Activated CD4-positive, alpha-beta T cell treated with anti-CD3 and anti-CD28 coated beads for 24 hours (primary cell): ENCODE measurements around the gene ZDHHC12.
"Not testable (repeated sequence)": the region's sequence is repeated elsewhere in the genome, so short reads cannot be mapped to it uniquely, and the experiment has no call there.

Experiments
- DNase-seq, 2 donors: peaks; one replicate each; pipeline ENCODE4 v3.0.0-alpha.2; 2020; ENCODE audit warnings: low read depth in 2 of 2

The ZDHHC12 gene

DNA sequence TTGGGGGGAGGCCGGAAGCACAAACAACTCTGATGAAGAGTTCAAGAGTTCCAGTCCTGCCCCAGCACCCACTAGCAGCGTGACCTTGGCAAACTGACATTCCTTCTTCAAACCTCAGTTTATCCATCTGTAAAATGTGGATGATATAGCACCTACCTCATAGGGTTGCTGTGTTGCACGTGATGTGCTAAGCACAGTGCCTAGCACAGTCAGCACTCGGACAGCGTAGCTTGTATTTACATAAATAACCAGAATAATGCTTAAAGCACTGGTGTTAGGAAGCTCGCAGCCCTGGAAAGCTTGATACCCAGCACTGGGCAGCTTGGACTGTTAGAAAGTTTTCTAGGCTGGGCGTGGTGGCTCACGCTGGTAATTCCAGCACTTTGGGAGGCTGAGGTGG is 16.5 kb downstream of the ZDHHC12 start:
- no peak for DNase-seq

DNA sequence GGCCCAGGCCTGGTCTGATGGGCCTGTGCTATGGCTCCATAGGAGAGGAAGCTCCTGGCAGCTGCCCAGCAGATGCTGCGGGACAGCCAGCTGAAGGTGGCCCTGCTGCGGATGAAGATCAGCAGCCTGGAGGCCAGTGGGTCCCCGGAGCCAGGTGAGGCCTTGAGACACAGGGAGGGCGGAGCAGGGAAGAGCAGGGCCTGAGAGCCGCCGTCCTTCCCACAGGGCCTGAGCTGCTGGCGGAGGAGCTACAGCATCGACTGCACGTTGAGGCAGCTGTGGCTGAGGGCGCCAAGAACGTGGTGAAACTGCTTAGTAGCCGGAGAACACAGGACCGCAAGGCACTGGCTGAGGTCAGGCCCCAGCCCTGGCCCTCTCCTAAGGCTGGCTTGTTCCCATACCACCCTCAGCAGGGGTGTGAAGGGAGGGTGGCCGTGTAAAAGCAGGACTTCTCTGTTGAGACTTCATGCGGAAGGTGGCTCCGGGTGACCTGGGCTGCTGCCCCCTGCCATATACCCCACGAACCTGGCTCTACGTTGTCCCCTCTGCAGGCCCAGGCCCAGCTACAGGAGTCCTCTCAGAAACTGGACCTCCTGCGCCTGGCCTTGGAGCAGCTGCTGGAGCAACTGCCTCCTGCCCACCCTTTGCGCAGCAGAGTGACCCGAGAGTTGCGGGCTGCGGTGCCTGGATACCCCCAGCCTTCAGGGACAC is 17.1 kb downstream of the ZDHHC12 start:
- no peak for DNase-seq

DNA sequence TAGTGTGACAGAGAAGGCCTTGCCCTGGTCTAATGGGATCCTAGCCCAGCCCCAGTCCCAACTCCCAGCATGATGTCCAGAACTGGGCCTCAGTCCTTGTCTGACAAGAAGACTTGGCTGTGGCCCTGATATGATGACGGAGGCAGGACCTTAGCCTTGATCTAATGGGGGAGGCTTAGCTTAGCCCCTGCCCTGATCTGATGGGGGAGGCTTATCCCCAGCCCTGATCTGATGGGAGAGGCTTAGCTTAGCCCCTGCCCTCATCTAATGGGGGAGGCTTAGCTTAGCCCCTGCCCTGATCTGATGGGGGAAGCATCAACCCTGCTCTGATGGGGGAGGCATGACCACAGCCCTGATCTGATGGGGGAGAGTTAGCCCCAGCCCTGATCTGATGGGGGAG is 17.9 kb downstream of the ZDHHC12 start:
- DNase-seq: no peak

DNA sequence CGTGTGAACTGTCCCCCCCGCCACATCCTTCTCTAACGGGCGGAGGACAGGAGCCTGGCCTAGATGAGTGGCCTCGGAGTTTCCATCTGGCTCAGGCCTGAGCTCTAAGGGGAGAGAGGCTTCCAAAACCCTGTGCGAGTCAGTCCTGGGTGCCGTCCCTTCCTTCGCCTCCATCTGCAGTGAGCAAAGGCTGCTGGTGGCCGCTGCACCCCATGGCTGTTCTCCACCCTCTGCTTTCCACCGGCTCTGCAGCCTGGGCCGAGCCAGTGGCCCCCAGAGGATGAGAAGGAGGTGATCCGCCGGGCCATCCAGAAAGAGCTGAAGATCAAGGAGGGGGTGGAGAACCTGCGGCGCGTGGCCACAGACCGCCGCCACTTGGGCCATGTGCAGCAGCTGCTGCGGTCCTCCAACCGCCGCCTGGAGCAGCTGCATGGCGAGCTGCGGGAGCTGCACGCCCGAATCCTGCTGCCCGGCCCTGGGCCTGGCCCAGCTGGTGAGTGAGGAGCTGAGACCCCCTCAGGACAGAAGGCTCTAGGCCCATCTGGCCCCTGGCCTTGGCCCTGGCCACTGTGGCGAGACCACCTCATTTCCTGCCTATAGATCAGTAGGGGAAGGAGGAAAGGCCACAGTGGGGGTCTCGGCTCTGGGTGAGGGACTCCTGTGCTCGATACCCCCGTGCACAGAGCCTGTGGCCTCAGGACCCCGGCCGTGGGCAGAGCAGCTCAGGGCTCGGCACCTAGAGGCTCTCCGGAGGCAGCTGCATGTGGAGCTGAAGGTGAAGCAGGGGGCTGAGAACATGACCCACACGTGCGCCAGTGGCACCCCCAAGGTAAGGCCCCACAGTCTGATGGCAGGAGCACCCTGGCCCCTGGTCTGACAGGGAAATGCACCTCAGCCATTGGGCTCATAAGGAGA is 18.6 kb downstream of the ZDHHC12 start:
- no peak for DNase-seq

DNA sequence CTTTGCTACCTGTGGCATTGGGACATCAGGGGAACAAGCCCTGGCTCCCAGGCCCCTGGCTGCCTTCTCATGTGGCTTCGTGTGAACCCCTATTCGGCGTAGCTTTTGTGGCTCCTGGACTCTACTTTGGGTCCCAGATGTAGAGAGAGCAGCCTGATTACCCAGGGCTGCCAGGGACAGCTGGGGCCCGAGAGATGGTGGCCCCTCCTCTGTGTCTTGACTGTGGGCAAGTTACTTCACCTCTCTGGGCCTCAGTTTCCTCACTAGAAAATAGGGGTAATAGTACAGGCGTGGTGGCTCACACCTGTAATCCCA is 19.6 kb downstream of the ZDHHC12 start:
- DNase-seq: no peak

DNA sequence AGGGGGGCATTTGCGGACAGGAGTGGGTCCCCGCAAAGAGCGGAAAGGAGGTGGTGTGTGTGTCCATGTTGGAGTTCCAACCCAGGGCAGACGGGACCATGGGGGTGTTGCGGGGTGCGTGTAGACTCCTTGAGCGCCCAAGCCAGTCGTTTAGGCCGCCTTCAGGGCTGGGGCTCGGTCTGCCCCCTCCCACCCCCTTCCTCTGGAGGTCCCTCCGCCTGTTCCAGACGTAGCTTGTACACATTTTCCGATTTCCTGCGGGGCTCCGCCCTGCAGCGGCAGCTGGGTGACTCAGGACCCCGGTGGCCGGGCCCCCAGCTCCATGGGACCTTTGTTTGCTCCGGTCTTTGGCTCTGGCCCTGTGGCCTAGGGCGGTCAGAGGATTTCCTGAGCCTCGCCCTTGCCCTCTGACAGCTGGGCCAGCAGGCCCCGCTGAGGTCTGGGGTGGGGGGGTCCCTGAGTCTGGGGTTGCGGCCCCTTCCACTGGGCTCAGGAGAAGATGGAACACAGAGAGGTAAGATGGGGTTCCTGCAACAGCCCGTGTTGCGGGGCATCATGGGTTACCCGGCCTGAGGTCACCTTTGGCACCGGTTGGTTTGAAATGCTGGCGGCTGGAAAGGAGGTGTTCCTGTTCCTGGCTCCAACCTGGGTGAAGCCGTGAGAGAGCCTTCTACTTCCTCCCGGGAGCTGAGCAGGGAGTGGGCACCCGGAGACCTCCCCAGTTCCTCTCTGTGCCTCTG is 20.1 kb downstream of the ZDHHC12 start:
- no peak for DNase-seq

DNA sequence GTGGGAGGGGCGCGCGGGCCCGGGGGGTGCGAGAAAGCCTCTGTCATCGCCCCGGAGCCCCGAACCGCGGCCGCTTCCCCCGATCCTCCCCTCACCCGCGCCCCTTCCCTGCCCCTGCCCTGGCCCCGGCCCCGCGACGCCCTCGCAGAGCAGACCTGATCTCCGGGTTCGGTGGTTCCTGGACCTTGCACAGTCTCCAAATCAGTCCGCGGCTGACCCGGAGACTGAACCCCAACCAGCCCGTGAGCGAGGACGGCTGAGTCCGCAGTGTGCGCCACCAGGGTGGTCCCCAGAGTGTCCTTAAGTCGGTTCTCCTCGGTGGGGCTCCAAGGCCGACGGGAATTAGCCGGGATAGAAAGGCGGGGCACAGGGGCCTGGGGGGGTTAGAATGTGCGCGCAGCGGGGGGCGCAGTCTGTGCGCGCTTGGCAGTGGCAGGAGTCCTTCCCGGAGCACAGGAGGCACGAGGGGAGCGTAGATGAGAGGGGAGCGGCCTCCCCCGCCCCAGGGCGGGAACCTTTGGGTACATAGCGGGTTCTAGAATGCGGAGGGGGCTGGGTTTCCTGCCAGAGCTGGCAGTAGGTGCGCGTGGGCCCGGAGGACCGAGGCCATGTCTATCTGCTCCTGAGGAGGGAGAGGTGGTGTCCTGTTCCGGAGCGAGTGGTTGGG is 20.8 kb downstream of the ZDHHC12 start:
- DNase-seq: peak in 1 of 2 donors; percentile 15

DNA sequence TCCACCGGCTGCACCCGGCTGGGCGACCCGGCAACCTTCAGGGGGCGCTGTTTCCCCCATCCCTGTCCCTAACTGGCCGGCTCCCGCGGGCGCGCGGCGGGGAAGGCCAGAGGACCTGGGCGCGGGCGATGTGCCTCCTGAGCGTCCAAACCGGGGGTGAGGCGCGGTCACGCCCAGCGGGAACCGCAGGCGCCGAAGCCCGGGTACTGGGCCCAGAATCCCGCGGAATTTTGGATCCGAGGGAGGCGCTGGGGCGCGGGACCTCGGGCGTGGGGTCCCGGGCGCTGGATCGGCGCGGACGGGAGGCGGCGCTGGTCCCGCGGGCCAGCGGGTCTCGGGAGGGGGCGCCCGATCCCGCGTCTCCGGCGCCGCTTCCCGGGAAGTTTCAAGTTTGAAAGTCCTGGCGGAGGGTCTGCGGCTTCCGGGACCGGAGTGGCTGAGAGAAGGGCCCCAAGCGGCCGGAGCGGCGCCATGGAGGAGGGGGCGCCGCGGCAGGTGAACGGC is 21.4 kb downstream of the ZDHHC12 start, which contains the start of gene PKN3:
Gene PKN3 (plus strand): TSS at position 59 of the 504 bp plus-strand sequence. CDS start 413 bp downstream, at position 472.
- peak; percentile 81 to 92 for DNase-seq

DNA sequence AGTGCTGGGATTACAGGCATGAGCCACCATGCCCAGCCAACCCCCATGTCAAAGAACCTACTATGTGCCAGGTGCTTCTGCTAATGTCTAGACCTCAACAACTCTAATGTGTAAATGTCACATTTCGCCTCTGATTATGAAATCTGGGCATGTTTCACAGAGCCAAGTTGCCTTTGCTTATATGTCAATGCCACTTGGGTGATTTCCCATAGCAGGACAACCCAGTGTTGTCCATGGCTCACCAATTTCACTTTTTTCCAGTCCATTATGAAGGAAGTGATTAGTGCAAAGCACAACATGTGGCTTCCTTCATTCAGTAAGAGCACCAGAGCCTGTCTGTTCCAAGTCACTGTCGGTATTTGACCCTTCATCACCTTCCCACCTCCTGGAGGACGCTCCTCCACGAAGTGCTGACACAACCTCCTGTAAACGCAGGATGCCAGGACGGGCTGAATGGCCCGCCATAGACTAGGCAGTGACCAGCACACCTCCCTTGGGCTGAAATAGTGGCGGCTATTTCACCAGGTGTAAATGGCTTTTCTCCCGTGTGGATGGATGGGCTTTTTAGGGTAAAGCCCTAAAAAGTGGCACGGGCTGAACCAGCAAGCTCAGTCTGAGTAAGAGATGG is 22.6 kb downstream of the ZDHHC12 start:
- no peak for DNase-seq

DNA sequence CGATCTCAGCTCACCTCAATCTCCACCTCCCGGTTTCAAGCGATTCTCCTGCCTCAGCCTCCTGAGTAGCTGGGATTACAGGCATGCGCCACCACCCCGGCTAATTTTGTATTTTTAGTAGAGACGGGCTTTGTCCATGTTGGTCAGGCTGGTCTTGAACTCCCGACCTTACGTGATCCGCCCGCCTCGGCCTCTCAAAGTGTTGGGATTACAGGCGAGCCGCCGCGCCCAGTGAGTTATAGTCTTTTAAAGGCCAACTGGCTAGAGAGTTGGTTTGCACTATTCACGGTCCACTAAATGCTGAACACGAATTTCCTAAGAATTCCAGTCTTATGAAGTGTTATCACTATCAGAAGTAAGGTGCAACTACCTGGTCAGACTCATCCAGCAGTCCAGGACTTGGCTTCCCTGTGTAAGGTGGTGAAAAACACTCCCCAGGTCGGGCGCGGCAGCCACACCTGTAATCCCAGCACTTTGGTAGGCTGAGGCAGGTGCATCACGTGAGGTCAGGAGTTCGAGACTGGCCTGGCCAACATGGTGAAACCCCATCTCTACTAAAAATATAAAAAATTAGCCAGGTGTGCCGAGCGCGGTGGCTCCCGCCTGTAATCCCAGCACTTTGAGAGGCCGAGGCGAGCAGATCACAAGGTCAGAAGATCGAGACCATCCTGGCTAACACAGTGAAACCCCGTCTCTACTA is 24.7 kb downstream of the ZDHHC12 start:
- not testable (repeated sequence) for DNase-seq

DNA sequence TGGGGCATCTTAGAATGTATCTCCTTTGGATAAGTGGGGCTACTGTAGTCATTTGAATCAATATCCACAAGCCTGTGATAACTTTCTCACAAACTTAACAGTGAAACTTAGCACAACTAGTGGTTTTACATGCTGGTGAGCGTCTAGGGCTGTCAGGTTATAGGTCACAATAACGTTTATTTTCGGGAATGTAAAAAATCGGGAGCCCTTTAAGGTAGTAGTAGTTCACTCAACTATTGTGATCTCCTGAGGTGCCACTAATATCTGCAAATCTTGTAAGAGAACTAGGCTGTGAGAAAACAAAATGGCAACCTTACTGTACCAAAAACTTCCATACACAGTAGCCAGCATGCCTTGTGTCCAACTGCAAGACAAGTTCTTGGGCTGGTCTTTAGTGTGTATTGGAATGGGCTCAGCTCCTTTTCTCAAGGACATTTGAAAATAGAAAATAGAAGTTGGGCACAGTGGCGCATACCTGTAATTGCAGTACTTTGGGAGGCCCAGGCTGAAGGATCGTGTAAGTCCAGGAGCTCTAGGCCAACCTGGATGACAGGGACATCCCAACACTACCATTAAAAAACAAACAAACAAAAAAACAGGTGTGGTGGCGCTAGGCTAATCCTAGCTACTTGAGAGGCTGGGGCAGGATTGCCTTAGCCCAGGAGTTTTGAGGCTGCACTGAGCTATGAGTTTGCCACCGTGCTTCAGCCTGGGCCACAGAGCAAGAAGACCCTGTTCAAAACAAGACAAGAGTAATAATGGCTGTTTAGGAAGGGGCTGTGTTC is 26.8 kb downstream of the ZDHHC12 start:
- DNase-seq: no peak

DNA sequence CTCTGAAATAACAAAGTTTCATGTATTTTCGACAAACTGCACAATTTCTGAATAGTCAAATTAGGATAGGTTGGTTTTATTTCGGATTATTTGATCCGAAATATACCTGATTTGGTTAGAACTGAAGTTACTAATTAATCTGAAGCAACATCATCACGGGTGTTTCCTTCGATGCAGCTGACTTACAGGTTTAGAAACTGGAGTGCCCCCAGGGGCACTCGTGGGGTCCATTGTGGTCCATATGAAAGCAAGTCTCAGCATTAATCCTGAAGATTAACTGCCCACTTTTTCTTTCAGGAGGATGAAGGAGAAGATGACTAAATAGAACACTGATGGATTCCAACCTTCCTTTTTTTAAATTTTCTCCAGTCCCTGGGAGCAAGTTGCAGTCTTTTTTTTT is 29.6 kb downstream of the ZDHHC12 start:
- DNase-seq: no peak

DNA sequence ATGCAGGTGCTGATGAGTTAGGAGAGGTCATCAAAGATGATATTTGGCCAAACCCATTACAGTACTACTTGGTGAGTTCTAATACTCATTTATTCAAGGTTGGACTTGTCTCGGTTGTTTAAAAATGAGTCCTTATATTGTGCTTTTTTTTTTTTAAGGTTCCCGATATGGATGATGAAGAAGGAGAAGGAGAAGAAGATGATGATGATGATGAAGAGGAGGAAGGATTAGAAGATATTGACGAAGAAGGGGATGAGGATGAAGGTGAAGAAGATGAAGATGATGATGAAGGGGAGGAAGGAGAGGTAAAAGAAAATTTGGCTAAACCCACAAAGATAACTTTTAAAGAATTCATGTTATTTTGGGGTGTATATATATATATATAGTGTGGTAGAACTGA is 30.2 kb downstream of the ZDHHC12 start:
- not testable (repeated sequence) for DNase-seq

DNA sequence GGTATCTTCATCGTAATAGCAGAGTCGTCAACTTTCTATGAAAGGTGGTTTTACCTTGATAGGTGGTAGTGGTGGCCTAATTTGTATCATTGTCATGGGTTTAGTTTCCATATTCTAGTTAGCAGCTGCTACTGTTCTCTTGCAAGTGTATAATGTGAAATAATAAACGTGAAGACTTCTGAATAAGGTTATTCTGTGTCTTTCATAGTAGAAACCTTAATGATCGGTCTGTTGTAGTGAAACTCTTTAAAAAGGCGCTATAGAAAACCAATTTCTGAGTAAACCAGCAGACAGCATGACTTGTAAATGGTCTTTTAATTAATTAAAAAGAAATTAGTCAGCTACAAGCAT is 33.3 kb downstream of the ZDHHC12 start:
- DNase-seq: no peak

DNA sequence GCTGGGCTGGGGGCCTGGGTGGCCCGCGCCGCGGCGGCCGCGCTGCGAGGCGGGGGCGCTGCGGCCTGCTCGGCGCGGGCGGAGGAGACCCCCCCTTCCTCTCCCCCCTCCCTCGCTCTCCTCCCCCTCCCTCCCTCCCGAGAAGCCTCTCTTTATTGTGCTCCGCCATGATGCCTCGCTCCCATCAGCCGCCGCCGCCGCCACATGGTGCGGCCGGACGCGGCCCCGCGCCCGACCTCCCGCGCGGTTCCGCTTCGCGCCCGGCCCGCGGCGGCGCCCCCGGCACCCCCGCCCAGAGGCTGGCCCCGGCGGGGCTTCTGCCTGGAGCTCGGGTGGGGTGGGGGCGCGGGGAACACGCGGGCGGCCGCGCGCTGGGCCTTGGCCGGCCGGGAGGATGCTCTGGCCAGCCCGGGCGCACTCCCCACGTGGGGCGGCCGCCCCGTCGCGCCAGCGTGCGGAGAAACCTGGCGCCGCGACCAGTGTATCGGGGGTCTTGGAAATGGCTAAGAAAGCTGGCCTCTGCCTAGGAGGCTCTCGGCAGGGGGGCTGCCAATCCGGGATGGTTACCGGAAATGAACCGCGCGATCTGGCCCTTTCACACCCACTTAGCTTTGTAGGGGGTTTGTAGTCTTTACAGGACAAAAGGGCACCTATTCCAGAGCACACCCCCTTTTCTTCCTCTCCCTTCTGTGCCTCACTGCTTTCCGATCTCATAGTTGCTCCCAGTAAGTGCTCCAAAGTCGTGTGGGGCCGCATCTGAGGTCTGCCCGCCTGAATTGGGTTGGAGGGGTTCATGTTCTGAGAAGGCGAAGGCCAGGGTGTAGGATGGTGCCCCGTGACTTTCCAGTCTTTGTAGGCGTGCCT is 33.9 kb downstream of the ZDHHC12 start:
- DNase-seq: peak in 1 of 2 donors; percentile 24

DNA sequence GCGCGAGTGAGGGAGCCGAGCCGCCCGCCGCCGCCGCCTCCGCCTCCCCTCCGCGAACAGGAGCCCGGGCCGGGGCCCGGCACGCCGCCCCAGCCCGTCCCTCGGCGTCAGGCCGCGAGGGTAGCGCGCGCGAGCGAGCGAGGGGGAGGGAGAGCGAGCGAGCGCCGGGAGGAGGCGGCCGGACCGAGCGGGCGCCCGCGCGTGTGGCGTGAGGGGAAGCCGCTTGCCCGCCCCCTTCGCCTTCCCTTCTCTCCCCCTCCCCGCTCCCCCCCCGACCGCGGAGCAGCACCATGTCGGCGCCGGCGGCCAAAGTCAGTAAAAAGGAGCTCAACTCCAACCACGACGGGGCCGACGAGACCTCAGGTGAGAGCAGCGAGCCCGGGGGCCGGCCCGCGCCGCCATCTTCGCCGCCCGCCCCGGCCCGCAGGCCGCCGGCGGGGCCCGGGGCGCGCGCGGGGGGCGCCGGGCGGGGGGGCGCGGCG is 34.6 kb downstream of the ZDHHC12 start:
- DNase-seq: peak; percentile 25 to 38

DNA sequence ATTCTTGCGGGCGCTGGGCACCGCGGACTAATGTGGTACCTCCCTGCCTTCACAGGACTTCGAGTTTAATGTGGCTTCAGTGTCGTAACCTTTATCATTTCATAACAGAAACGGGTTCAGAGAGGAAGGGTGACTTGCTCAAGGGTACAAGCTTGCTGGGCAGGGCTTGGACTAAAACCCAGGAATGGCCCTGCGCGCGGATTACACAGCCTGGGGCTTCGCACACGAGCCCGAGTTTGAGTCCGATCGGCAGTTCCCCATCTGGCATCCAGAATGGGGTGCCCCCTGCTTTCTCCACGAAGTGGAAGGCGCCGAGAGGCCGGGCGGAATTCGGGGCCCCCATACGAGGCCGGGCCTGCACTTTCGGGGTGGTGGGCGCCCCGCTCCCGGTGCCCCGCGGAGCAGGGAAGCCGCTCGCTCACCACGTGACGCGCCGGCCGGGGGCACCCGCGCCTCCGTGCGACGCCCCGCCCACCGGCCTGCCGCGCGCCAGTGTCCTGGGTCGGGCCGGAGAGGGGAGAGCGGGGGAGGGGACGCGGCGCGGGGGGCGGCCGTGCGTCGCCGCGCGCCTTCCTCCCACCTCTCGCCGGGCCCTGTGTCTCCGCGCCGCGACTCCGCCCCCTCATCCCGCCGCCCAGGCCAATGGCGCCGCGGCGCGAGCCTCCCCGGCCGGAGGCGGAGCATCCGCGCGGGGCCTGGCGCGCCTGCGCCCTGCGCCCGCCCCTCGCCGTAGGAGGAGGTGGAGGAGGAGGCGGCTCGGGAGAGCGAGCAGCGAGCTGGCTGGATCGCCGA is 35.2 kb downstream of the ZDHHC12 start, which contains the start of gene SET:
Gene SET (plus strand): TSS at position 722 of the 792 bp plus-strand sequence. CDS start 361 bp downstream, outside the sequence.
- DNase-seq: peak; percentile 91 to 93

DNA sequence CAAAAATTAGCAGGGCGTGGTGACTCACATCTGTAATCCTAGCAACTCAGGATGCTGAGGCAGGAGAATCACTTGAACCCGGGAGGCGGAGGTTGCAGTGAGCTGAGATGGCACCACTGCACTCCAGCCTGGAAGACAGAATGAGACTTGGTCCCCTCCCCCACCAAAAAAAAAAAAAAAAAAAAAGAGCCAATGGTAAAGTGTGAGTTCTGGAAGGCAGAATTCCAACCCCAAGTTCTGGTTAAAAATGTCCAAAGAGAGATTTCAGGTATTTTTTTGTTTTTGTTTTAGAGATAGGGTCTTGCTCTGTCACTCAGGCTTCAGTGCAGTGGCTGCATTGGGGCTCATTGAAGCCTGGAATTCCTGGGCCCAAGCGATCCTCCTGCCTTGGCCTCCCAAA is 36.5 kb downstream of the ZDHHC12 start:
- DNase-seq: no peak
